Astrocyte of the hippocampus (primary cell): ENCODE results near the gene FOXP1.

Experiments used
- DNase-seq: peaks from one replicate; pipeline ENCODE4 v3.0.0; 2011; ENCODE audit warnings: low read depth, low spot score

The FOXP1 gene

DNA sequence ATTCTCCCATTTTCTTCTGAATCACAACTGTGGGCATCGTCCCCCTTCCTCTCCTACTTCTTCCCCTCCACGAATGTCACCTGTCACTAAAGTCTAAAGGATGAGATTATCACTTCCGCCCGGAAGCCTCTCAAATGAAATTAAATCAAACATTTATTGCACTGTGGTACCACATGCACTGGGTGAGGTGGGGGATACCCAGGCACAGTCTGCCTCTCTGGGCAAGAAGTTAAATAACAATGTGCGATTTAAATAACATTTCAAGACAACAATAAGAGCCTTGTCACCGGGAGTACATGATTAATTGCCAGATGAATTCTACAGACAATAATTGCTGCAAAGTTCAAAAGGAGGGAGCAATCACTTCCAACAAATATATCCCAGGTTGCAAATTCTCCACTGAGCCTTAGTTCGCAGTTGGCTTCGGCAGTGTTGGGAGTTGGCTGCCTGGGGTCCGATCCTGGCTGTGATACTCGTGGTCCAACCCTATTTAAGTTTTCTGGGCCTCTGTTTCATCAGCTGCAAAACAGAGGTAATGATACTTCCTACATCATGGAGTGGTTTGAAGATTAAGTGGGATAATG is 77.7 kb downstream of the FOXP1 start:
- DNase-seq = no peak

DNA sequence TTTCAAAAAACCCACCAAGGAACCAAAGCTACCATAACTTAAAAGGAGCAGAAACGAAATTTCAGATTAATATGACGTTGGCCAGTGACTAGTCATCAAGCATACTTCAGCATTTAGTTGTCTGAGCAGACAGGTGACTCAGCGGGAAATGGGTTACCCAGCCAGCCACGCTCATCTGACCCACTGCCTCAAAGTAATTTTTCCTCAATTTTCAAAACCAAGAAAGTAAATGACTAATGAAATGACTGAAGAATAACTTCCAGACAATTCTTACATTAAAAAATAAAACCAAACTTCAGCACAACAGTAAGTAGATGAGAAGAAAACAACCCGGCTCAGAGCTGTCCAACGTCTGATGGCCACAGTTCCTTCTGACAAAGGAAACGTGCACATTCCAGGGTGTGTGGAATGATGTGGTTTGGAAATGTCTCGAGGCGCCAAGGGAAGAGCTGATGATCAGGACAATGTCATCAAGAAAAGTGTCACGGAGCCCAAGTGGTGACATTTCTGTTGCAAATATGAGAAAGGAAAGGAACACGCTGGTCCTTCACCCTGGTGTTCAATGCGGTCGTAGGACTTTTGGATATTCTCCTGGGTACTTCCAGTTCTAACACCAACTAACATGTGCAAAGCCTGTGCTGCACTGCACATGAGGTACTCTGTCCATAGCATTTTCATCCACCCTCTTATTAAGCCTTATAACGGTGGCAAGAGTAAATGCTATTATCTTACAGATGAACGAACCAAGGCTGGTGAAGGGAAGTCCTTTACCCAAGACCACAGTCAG is 79.1 kb downstream of the FOXP1 start:
- peak; percentile 89 for DNase-seq

DNA sequence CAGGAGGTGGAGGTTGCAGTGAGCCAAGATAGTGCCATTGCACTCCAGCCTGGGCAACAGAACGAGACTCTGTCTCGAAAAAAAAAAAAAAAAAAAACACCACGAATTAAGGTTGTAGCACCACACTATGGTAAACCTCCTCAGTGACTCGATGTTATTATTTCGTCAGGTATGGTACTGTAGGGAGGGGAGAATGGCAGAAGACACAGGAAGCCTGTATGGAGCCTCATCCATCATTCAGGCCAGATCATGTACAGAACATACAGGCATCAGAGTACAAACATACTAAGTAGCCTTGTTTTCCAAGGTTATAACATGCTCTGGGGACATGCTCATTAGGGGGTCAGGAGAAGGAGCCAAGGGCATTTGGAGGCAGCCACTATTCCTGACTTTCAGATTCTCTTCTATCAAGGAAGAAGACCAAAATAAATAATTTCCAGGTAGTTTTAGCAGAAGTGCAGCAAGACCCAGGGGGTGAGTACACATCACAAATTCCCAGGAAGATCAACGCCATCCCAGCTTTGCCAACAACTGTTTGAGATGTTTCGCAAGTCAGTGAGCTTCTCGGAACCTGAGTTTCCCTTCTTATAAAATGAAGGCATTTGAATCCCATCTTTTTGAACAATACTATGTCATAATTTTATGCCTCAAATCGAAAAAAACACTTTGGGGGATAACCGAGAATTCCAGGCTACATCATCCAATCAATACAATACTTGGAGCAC is 79.8 kb downstream of the FOXP1 start:
- DNase-seq = peak; percentile 60

DNA sequence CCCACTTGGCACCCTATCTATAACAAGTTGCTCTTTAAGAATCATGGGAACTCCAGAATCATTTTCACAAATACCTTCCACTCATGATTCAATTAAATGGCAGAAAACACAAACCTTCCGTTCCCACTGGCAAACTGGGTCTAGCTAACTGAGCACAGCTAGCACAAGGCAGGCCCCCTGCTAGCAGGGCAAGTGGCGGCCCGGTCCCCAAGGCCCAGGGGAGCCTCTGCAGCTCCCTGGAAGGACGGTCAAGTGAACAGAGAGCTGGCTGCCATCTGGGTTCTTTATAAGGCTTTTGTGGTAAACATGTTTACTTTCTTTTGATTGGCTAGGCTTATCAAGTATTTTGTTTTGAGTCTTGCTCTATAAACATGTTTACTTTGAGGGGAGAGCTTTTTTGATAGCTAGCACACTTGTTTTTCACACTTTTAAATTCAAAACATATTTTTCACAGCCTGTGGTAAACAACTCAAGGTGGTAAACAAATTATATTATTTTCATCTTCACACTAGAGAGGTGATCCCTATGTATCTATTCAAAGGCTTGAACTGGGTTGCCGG is 81.4 kb downstream of the FOXP1 start:
- DNase-seq = no peak

DNA sequence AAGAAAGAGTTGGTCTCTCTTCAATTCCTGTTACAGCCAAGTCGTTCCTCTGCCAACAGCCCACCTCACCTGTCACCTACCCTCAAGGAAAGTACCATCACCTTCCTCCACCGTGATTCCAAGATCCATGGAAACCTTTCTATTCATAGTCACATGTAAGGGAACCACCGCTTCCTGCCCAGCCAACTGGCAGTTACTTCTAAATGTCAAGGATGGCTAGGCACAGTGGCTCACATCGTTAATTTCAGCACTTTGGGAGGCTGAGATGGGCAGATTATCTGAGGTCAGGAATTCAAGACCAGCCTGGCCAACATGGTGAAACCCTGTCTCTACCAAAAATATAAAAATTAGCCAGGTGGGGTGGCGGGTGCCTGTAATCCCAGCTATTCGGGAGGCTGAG is 82.8 kb downstream of the FOXP1 start:
- DNase-seq = no peak

DNA sequence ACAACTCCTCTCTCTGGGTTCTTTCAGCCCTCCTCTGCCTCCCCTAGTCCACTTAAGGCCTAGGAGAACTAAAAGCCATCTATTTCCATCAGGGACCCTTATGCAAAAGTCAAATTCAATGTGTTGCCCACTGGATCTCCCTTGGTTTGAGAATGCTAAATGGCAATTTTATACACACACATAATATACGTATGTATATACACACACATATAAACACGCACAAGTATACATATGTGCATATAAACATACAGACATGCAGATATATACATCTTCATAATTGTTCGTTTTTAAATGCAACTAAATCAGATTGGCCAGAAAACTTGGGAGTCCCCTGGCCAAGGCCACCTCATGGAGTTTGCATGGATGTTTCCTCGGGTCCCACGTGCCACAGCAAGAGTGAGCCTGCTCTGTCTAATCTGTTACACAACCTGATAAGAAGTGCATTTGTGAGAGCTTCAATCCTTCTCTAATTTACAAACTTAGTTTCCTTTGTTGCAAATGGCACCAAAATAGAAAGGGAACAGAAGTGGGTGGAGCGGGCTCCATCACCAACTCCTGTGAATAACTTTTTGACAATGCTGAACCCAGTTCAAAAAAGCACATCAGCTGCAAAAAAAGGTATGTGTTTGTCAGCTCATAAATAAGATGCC is 84.2 kb downstream of the FOXP1 start:
- DNase-seq = no peak

DNA sequence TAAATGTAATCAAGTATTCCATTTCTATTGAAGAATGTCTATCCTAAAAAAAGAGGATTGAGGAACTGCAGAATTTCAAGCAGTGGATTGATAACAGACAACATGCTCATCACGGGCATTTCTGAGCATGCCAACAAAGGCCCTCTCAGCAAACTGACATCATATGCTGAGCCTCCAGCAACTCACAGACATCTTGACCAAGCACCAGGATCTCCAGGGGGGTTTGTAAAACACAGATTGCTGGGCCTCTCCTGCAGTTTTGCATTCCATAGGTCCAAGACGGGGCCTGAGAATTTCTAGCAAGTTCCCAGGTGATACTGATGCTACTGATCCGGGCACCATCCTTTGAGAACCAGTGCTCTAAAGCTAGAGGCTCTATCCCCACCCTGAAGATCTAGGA is 85.0 kb downstream of the FOXP1 start:
- no peak for DNase-seq

DNA sequence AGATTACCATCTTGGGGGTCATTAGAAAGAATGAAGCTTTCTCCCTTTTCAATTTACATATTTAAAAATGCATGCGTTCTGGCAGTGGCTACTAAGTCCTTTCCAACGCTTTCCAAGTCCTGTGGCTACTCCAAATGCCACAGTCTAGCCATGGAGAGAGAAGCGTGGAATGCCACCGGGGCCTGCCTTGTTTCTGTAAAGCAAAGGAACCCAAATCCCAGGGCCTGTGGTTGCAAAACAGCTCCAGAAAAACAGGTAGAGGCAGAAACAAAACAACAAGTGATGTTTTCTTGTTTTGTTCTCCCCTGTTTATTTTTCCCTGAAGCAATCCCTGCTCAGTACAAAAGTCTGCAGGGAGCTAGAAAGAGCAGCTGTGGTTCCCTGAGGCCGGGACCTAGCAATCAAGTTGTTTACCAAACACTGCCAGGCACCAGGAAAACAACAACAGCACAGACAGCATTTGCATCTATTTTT is 85.5 kb downstream of the FOXP1 start:
- peak; percentile 85 for DNase-seq

DNA sequence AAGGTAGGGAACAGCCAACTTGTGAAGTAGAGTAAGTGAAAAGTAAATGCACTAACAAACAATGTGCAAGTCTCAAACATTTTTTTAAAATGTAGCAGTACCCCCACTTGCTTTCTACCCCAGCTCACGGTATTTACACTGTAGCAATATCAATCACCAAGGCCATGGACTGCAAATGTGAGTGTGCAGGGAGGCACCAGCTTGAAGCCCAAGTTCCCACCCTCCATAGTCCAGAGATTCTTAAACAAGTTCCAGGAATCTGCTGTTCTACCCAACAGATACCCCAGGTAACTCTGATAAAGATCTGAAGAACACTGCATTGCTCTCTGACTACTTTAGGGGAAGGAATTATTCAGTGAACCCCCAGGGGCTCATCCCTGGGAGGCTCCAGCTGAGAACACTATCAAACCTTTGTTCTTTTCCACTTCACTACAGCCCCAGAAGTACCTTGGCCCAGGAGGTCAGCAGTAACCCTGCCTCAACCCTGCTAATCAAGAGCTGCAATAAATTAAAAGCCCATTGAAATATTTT is 86.1 kb downstream of the FOXP1 start:
- peak; percentile 30 for DNase-seq

DNA sequence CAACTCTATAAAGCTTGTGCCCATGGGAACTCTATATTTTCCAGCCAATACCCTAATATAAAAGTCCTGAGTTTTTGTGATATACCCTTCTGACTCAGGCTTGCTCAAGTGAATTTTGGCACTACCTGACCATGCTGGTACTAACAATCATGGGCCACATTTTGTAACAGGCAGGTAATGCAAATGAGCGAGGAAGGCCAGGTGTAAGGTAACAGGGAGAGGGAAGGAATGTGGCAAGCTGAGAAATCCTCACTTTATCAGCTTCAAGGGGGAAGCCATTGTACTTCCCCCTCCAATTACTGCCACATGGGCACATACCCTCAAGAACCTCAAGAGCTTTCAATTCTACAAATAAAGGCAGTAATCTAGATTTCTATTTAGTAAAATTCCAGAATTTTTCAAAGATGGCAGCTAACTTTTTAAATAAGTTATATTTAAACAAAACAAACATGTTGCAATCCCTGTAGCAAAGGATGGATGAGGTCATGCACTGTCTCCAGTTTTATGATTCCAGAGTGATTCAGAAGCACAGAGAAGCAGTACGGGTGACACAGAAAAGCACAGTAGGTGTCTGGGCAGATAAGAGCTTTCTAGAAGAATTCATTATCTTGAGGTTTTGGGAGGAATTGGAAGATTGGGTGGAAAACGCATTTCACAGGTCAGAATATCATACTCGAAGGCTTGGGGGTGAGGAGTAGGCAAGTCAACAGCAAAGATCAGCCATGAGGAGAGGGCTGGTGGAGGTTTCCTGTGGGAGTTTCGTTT is 87.6 kb downstream of the FOXP1 start:
- peak; percentile 54 for DNase-seq

DNA sequence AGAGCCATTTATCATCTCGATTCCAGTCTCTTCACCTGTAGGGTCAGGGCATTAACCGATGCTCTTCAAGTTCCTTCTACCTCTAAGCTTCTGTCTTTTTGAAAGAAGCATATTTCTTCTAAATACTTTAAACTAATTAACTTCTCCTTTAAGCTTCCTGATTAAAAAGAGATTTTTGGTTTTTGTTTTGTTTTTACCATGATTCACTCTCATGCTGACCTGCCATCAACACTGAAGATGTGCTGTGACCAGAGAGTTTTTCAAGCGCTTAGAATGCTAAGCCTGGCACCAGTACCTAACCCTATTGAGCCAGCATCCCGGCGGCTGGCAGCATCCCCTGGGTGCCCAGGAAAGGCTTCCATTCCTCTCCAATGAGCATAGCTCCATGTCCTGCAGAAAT is 89.3 kb downstream of the FOXP1 start:
- DNase-seq = no peak

DNA sequence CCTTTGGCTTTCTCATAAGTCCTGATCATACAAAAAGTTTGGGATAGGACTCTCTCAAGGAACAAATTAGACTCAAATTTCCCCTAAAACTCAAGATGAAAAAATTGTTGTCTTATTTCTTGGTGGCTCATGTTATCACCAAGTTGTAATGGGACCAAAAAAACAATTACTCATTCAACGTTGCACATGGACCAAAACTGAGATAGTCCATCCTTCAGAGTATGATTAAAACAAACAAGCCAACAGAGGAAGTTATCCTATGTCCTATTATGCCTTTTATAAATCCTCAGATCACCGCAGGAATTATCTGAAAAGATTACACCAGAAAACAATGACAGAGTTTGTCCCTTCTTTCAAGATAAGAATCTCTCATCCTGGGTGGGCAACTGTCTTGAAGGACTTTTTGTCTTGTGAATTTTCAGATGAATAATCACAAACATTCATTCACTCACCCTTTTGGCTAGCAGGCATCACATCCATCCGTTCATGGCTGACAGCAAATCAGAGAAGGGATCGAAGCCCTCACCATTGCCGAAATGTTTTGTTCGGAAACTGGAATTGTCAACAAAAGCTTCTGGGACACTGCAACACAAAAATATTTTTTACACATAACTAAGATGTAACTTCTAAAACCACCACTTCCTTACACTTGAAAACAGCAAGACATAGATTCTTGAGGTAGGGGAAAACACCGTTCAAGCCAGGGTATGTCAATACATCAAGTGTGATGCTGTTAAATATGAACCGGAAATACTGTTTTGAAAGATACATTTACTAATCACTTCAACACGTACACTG is 90.4 kb downstream of the FOXP1 start:
- no peak for DNase-seq

DNA sequence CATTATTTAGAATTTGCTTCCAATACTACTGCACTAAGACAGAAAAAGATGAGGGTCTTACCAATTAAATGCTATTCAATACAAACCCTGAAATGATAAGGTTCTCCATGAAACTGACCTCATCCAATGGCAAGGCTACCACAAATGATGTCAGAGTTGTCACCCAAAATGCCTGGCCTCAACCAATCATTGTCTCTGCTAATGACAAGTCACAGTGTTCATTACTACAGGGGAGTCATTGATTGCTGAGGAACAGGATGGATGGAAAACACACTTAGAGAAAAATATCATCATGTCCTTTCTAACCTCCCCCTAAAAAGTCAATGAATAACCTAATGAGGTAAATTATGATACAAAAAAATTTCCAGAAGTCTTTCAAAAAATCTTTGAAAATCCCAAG is 91.0 kb downstream of the FOXP1 start:
- no peak for DNase-seq

DNA sequence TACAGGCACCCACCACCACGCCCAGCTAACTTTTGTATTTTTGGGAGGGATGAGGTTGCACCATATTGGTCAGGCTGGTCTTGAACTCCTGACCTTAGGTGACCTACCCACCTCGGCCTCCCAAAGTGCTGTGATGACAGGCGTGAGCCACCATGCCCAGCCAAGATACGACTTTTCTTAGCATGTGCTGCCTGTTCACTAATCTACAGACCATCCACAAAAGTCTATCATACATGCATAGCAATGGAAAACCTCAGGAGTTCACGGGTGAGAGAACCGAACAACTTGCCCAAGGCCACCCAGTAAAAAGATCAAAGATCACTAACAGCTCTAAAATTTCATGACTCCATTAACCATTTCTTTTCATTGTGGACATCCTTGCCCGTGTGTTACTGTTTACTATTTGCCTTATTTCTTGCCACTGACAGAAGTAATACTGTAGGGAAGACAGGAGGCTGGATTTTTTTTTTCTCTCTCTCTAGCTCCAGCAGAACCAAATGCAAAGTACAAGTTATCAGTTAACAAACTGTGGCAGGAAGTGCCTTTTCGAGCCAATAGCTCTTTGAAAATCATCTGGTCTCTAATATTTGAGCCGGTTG is 92.3 kb downstream of the FOXP1 start:
- no peak for DNase-seq

DNA sequence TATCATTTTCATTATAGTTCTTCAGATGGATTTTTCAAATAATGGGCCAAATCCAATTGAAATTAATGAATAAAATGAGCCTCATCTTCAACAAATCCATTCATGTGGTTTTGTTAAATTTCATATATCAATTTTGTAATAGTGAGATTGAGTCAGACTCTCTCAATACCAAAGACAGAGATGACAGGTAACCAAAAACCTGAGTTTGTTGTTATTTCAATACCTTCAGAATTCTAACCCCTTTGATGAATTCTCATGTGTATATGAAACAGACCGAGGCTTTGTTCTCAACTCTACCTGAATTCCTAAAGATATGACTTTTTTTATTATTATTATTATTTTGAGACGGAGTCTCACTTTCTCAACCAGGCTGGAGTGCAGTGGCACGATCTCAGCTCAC is 92.8 kb downstream of the FOXP1 start:
- DNase-seq = no peak

DNA sequence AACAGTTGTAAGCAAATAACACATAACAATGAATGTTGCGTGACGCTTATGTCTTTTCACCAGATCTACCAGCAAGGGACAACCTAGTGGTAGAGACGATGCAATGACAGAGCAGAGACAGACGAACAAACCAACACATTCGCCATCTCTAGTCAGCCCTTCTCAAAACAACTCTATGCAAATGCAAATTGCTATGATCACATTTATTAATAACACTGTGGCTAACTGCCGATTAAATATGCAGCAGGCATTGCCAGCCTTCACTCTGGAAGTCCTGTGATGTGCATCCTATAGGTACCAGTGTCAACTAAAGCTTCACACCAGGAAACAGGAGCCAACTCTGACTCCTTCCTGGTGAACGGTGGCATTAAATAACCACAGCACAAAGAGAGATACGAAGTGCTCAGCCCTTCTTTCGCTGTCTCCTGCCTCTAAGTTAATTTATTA is 94.2 kb downstream of the FOXP1 start:
- no peak for DNase-seq

DNA sequence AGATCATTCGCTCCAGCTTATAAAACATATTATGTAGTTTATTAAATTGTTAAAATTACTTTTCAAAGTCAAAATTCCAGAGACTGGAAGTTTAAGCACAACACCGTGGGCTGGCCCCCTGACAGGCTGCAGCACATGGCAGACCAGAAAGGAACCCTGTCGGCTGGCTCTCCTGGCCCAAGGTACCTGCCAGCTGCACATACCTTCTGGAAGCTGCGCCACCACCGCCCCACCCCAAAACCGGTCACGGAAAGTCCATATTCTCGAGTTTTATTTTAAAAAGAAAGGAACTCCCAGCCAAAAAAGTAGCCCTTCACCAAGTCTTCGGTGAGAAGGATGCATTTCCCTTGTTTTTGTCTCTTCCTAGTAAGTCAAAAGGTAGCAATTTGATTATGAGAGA is 94.6 kb downstream of the FOXP1 start:
- no peak for DNase-seq

DNA sequence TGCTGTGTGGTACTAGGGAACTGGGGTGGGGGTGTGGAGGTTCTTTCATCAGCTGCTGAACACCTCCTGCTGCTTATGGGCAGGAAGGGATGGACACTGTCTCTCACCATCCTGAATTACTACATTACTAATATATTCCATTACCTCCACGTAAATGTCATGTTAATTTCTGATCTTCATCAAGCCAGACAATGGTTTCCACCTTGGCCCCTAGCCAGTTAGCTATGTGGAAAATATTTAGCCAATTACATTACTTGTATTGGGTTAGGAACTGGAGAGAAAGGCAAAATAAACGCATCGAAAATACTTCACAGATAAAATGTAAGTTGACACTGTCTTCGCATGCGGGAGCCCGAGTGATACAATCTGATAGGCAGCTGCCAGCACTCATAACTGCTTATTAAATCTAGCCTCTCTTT is 95.1 kb downstream of the FOXP1 start:
- no peak for DNase-seq

DNA sequence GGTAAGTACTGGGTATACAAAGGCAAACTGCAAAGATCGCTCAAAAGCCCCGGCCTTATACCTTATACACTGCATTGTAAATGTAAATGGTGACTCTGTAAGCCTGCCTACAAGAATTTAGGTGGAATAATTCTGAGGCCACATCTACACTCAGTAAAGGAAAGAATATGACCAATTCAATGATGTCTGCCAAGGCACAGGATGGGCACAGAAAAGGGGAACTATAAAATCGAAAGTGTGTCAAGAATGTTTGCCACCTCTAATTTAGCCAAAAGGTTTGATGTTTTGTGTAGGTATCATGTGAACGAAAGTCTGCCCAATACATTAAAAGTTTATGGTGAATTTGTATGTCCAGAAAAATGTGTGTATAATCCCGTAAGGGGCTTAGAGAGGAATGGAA is 96.1 kb downstream of the FOXP1 start:
- DNase-seq = no peak

DNA sequence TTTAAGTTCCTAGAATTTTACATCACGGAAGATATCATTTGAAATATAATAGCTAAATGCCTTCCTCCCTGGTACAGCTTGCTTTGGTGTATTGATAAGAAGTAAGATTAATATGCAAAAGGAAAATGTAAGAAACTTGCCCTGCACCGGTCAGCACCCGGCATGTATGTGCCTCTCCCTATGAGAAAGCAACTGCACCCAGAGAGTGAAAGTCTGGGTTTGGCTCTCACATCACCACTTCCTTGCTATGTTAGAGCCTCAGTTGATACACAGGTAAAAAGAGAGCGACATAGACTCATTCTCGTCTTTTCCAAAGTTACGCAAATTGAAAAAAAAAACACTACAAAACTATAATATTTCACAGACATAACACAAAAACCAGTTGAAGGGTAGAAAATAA is 96.7 kb downstream of the FOXP1 start:
- no peak for DNase-seq
